HepG2 (cell line): ENCODE measurements around the gene CPE. TPM values are rescaled to one million over a fixed set of nuclear protein-coding genes. Genes with fewer than 3 reads are reported as not detected.

ENCODE experiments used
- ATAC-seq: fragments of 200-7000 bp; cut with Tn5 transposase; 3 replicates; pipeline ENCODE4 v1.9.1; 2020; ENCODE audit warnings: mild to moderate bottlenecking, moderate library complexity
- BruUV-seq: library from RNA; stranded (reverse); fragments of 400-500 nt; replicated peaks from 2 replicates; lab custom pipeline; 2021; lab: Mats Ljungman, UMichigan
- CTCF ChIA-PET: fragments of 300-600 bp; formaldehyde crosslinking; extraction: SDS; loops from one replicate; lab custom pipeline; 2021; ENCODE audit warnings: low total read pairs, inconsistent platforms, low intra/inter-chr PET ratio; lab: Yijun Ruan, JAX
- POLR2A ChIA-PET: fragments of 350-600 bp; sonication (Branson Sonifier 250); formaldehyde crosslinking; loops from one replicate; lab custom pipeline; 2020; ENCODE audit warnings: antibody characterized with exemption, inconsistent platforms; lab: Yijun Ruan, JAX
- DNase-seq: peaks from one replicate; pipeline ENCODE4 v3.0.0-alpha.2; 2015; ENCODE audit warnings: low spot score
- FAIRE-seq: peaks from 3 replicates; lab custom pipeline; 2011; peaks lifted over from hg19 to GRCh38; lab: Jason Lieb, UNC
- H2AFZ ChIP-seq: one replicate; pipeline ENCODE4 v1.6.1; 2011; ENCODE audit warnings: low read length, inconsistent platforms
- H3K27ac ChIP-seq: fragments of 300-600 bp; 3 replicates; pipeline ENCODE4 v1.8.0; 2011; ENCODE audit warnings: mixed run types, mild to moderate bottlenecking, mixed read lengths, low read length, inconsistent platforms; ENCODE audit not compliant: insufficient read depth; ENCODE audit errors: extremely low read length
- H3K27me3 ChIP-seq, 2 experiments: fragments of 200-600 bp in 1 of 2; 2 replicates in 1 of 2; 3 replicates in 1 of 2; pipeline versions ENCODE4 v1.6.0 to v1.8.0; 2011; ENCODE audit warnings: low read length in 2 of 2, mild to moderate bottlenecking in 2 of 2, moderate library complexity in 2 of 2, inconsistent platforms in 1 of 2; ENCODE audit not compliant: insufficient read depth in 2 of 2, control insufficient read depth in 1 of 2
- H3K36me3 ChIP-seq, 2 experiments: fragments of 200-600 bp in 1 of 2; replicated peaks in 1 of 2; 2 replicates in 1 of 2; 3 replicates in 1 of 2; pipeline versions ENCODE4 v1.5.1 to v1.8.0; 2011; ENCODE audit warnings: low read length in 2 of 2, inconsistent platforms in 1 of 2; ENCODE audit not compliant: insufficient read depth in 2 of 2, control insufficient read depth in 1 of 2
- H3K4me1 ChIP-seq: 2 replicates; pipeline ENCODE4 v1.5.1; 2012; ENCODE audit warnings: low read length, inconsistent platforms; ENCODE audit not compliant: insufficient read depth
- H3K4me2 ChIP-seq: 2 replicates; pipeline ENCODE4 v1.6.0; 2011; ENCODE audit warnings: low read depth, low read length, inconsistent platforms
- H3K4me3 ChIP-seq, 3 experiments: fragments of 200-600 bp in 1 of 3; sonication (generic), shearing (Covaris generic) in 1 of 3; replicated peaks in 1 of 3; 2 replicates each; pipeline ENCODE4 v1.5.1; 2011 to 2016; ENCODE audit warnings: low read length in 3 of 3, inconsistent platforms in 2 of 3, low read depth in 2 of 3, mild to moderate bottlenecking in 2 of 3, control low read depth in 1 of 3, mixed read lengths in 1 of 3; ENCODE audit not compliant: insufficient read depth in 1 of 3
- H3K79me2 ChIP-seq: one replicate; pipeline ENCODE4 v1.6.1; 2011; ENCODE audit warnings: low read length, inconsistent platforms; ENCODE audit not compliant: insufficient read depth
- H3K9ac ChIP-seq: 2 replicates; pipeline ENCODE4 v1.6.0; 2011; ENCODE audit warnings: mild to moderate bottlenecking, low read depth, low read length, inconsistent platforms; ENCODE audit not compliant: insufficient read depth
- H3K9me3 ChIP-seq: 2 replicates; pipeline ENCODE4 v1.5.1; 2012; ENCODE audit warnings: mild to moderate bottlenecking, low read length
- H4K20me1 ChIP-seq: 2 replicates; pipeline ENCODE4 v1.6.0; 2011; ENCODE audit warnings: inconsistent platforms, mild to moderate bottlenecking, low read length, moderate library complexity; ENCODE audit not compliant: insufficient read depth
- ARNT2 ChIP-seq: sonication (generic); formaldehyde crosslinking; IDR thresholded peaks from 2 replicates; pipeline ENCODE4 v1.8.0; 2022; ENCODE audit warnings: mild to moderate bottlenecking, low read depth, missing genetic modification reagents, moderate library complexity
- CEBPB ChIP-seq: IDR thresholded peaks from 2 replicates; pipeline ENCODE4 v1.6.1; 2011; ENCODE audit warnings: low read depth, low read length, improper control_type of control experiment, borderline replicate concordance
- ESRRA ChIP-seq: sonication (generic); formaldehyde crosslinking; IDR thresholded peaks from 2 replicates; pipeline ENCODE4 v1.5.1; 2020; ENCODE audit warnings: mild to moderate bottlenecking, low read depth, missing genetic modification reagents
- NFYB ChIP-seq: sonication (generic); formaldehyde crosslinking; IDR thresholded peaks from 2 replicates; pipeline ENCODE4 v1.4.0; 2020; ENCODE audit warnings: missing genetic modification reagents
- NRL ChIP-seq: sonication (generic); formaldehyde crosslinking; IDR thresholded peaks from 2 replicates; pipeline ENCODE4 v1.5.0; 2020; ENCODE audit warnings: missing genetic modification reagents, mild to moderate bottlenecking, moderate library complexity, borderline replicate concordance
- SALL2 ChIP-seq: sonication (generic); formaldehyde crosslinking; IDR thresholded peaks from 2 replicates; pipeline ENCODE4 v1.8.1; 2023; ENCODE audit warnings: mild to moderate bottlenecking, missing genetic modification reagents, inconsistent platforms
- SKI ChIP-seq: fragments of 450-650 bp; IDR thresholded peaks from one replicate; pipeline ENCODE4 v1.6.1; 2018; ENCODE audit warnings: mild to moderate bottlenecking; ENCODE audit not compliant: partially characterized antibody
- TCF7 ChIP-seq: sonication (generic); IDR thresholded peaks from 2 replicates; pipeline ENCODE4 v1.6.1; 2016; ENCODE audit warnings: antibody characterized with exemption, low read depth
- WIZ ChIP-seq: sonication (generic); formaldehyde crosslinking; IDR thresholded peaks from 2 replicates; pipeline ENCODE4 v1.5.1; 2020; ENCODE audit warnings: mild to moderate bottlenecking, missing genetic modification reagents
- ZNF280B ChIP-seq: sonication (generic); formaldehyde crosslinking; IDR thresholded peaks from 2 replicates; pipeline ENCODE4 v1.5.0; 2020; ENCODE audit warnings: missing genetic modification reagents, mild to moderate bottlenecking, borderline replicate concordance
- ZNF564 ChIP-seq: sonication (generic); formaldehyde crosslinking; IDR thresholded peaks from 2 replicates; pipeline ENCODE4 v1.8.1; 2023; ENCODE audit warnings: mild to moderate bottlenecking, missing genetic modification reagents
- WGBS: methylation state at CpG from one replicate; pipeline ENCODE4 v1.1.6; 2017; ENCODE audit warnings: low lambda C conversion rate; 5-methylcytosine and 5-hydroxymethylcytosine counted together
- in situ Hi-C: cut with HindIII; loops from 2 replicates; pipeline ENCODE4 v1.10.0; 2017; ENCODE audit warnings: low pct_unique_long_range_greater_than_20kb; ENCODE audit not compliant: extremely low pct_ligation_motif_present
- intact Hi-C: fragments of 100-400 bp; cut with micrococcal nuclease; formaldehyde crosslinking; loops from one replicate; pipeline ENCODE4 v1.10.0; 2022; ENCODE audit not compliant: unreplicated experiment
- polyA plus RNA-seq, 8 experiments: library from polyadenylated mRNA; depleted of rRNA in 3 of 8; stranded (reverse) in 7 of 8; unstranded in 1 of 8; fragments of >200 nt; fragmentation: Illumina TruSeq in 4 of 8; extraction: Trizol in 4 of 8; gene quantifications; 2 replicates each; pipeline versions ENCODE4 v1.2.1 to v1.2.3, GENCODE V29; 2011 to 2016; ENCODE audit warnings: low read depth in 4 of 8, missing spikeins in 1 of 8, mixed read lengths in 1 of 8; ENCODE audit not compliant: insufficient read depth in 1 of 8
- total RNA-seq, 5 experiments: library from RNA; depleted of rRNA; stranded (reverse); fragments of >200 nt; fragmentation: Illumina TruSeq; extraction: Trizol; gene quantifications; 2 replicates each; pipeline ENCODE4 v1.2.3, GENCODE V29; 2016; ENCODE audit warnings: low read depth in 1 of 5
- TF ChIP-seq, protein P1 (sequence below): fragments of 450-650 bp; IDR thresholded peaks from 2 replicates; pipeline ENCODE4 v1.6.1; 2017; ENCODE audit warnings: mild to moderate bottlenecking
- TF ChIP-seq, protein P2 (sequence below): fragments of 450-650 bp; IDR thresholded peaks from 2 replicates; pipeline ENCODE4 v1.6.1; 2017
- TF ChIP-seq, protein P3 (sequence below): sonication (generic); formaldehyde crosslinking; conservative IDR thresholded peaks from 2 replicates; pipeline ENCODE4 v1.4.0; 2020; ENCODE audit warnings: missing genetic modification reagents
- TF ChIP-seq, protein P4 (sequence below): sonication (generic); formaldehyde crosslinking; IDR thresholded peaks from 2 replicates; pipeline ENCODE4 v1.8.0; 2023; ENCODE audit warnings: mild to moderate bottlenecking, missing genetic modification reagents

The CPE gene
- total and polyA plus RNA-seq, 2 of the 13 experiments (the other 11 are each of a cell fraction or from before 2014, with no cell fraction given): 268 to 852 TPM

DNA sequence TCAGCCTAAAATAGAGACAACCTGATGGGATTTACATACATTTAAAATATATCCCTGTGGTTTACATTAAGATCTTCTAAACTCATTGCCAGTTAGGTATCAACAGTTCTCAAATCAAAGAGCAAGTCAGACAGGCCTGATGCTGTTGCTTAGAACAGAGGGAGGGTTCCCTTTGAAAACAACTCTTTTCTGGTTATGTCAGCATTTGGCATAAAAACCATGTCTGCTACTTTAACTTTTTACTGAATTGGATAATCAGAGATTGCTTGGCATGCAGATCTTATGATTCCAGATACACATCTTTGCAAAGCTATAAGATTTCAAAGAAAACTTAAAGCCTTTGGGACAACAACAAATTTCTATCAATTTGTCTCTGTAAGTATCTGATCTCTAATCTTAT, 140.8 kb downstream of the CPE start (continued):
- TF ChIP-seq, protein P1, sequence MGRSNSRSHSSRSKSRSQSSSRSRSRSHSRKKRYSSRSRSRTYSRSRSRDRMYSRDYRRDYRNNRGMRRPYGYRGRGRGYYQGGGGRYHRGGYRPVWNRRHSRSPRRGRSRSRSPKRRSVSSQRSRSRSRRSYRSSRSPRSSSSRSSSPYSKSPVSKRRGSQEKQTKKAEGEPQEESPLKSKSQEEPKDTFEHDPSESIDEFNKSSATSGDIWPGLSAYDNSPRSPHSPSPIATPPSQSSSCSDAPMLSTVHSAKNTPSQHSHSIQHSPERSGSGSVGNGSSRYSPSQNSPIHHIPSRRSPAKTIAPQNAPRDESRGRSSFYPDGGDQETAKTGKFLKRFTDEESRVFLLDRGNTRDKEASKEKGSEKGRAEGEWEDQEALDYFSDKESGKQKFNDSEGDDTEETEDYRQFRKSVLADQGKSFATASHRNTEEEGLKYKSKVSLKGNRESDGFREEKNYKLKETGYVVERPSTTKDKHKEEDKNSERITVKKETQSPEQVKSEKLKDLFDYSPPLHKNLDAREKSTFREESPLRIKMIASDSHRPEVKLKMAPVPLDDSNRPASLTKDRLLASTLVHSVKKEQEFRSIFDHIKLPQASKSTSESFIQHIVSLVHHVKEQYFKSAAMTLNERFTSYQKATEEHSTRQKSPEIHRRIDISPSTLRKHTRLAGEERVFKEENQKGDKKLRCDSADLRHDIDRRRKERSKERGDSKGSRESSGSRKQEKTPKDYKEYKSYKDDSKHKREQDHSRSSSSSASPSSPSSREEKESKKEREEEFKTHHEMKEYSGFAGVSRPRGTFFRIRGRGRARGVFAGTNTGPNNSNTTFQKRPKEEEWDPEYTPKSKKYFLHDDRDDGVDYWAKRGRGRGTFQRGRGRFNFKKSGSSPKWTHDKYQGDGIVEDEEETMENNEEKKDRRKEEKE: no peak
- TF ChIP-seq TCF7: no peak
- no peak for TF ChIP-seq CEBPB
- no peak for TF ChIP-seq SKI

GRCh38 chr4:165520086-165520485, 141.3 kb downstream of the CPE start:
- ChIA-PET CTCF (no interaction called here), POLR2A (no interaction called here)
- intact Hi-C loops: no loop called here
- Histone ChIP-seq H3K79me2 (no peaks in the 10 kb centered on the region), H3K4me3 (no peak overlapping the region), H3K4me1 (no peaks in the 10 kb centered on the region), H3K27me3 (peaks cover 0 to 12% of the 10 kb centered on the region in 2 experiments; a peak in 1 of 5 replicates), H4K20me1 (no peaks in the 10 kb centered on the region), H3K9ac (no peak overlapping the region), H3K9me3 (no peaks in the 10 kb centered on the region), H3K27ac (no peak overlapping the region), H3K4me2 (no peak overlapping the region), H2AFZ (no peak overlapping the region), H3K36me3 (no peaks in the 10 kb centered on the region)
- TF ChIP-seq NFYB (no peak), NRL (CRISPR knock-in tag) (no peak), ZNF280B (CRISPR knock-in tag) (no peak), WIZ (CRISPR knock-in tag) (no peak), ZNF564 (CRISPR knock-in tag) (no peak), ESRRA (CRISPR knock-in tag) (no peak), ARNT2 (CRISPR knock-in tag) (no peak), SALL2 (no peak)
- TF ChIP-seq, protein P2, sequence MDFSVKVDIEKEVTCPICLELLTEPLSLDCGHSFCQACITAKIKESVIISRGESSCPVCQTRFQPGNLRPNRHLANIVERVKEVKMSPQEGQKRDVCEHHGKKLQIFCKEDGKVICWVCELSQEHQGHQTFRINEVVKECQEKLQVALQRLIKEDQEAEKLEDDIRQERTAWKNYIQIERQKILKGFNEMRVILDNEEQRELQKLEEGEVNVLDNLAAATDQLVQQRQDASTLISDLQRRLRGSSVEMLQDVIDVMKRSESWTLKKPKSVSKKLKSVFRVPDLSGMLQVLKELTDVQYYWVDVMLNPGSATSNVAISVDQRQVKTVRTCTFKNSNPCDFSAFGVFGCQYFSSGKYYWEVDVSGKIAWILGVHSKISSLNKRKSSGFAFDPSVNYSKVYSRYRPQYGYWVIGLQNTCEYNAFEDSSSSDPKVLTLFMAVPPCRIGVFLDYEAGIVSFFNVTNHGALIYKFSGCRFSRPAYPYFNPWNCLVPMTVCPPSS: no peak
- TF ChIP-seq, protein P3, sequence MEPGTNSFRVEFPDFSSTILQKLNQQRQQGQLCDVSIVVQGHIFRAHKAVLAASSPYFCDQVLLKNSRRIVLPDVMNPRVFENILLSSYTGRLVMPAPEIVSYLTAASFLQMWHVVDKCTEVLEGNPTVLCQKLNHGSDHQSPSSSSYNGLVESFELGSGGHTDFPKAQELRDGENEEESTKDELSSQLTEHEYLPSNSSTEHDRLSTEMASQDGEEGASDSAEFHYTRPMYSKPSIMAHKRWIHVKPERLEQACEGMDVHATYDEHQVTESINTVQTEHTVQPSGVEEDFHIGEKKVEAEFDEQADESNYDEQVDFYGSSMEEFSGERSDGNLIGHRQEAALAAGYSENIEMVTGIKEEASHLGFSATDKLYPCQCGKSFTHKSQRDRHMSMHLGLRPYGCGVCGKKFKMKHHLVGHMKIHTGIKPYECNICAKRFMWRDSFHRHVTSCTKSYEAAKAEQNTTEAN (CRISPR knock-in tag): no peak
- TF ChIP-seq, protein P4, sequence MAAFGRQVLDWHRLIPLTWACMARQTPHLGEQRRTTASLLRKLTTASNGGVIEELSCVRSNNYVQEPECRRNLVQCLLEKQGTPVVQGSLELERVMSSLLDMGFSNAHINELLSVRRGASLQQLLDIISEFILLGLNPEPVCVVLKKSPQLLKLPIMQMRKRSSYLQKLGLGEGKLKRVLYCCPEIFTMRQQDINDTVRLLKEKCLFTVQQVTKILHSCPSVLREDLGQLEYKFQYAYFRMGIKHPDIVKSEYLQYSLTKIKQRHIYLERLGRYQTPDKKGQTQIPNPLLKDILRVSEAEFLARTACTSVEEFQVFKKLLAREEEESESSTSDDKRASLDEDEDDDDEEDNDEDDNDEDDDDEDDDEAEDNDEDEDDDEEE (CRISPR knock-in tag): no peak
- FAIRE-seq: no peak
- in situ Hi-C loops: no loop called here
- 4% methylated on average over 4 of the region's 4 CpGs for WGBS
- ATAC-seq: no peak
- no TSS peak for BruUV-seq
- DNase-seq: no peak
